K562 (cell line): ENCODE results near the gene SRCAP. TPM values are rescaled to one million over a fixed set of nuclear protein-coding genes. Genes with fewer than 3 reads are reported as not detected.

Experiments
- BHLHE40 ChIP-seq: IDR thresholded peaks from 2 replicates; pipeline ENCODE4 v1.6.1; 2011; ENCODE audit warnings: low read length, improper control_type of control experiment
- BMI1 ChIP-seq: fragments of 150-350 bp; IDR thresholded peaks from 2 replicates; pipeline ENCODE4 v1.6.1; 2014; ENCODE audit warnings: low read length
- ETV5 ChIP-seq: sonication (generic); formaldehyde crosslinking; IDR thresholded peaks from 2 replicates; pipeline ENCODE4 v1.4.0; 2020; ENCODE audit warnings: low read depth, mild to moderate bottlenecking, missing genetic modification reagents
- FOXM1 ChIP-seq, 2 experiments: fragments of 450-650 bp in 1 of 2; sonication (generic) in 1 of 2; formaldehyde crosslinking in 1 of 2; IDR thresholded peaks; 2 replicates each; pipeline versions ENCODE4 v1.6.1 to v1.9.0; 2017 to 2022; ENCODE audit warnings: low read depth in 2 of 2, mild to moderate bottlenecking in 2 of 2, missing genetic modification reagents in 1 of 2, moderate library complexity in 1 of 2
- HIVEP1 ChIP-seq: fragments of 250-450 bp; sonication (Bioruptor Pico); IDR thresholded peaks from 2 replicates; pipeline ENCODE4 v1.4.0; 2020; ENCODE audit warnings: mild to moderate bottlenecking
- KAT7 ChIP-seq: sonication (generic); formaldehyde crosslinking; IDR thresholded peaks from 2 replicates; pipeline ENCODE4 v1.8.0; 2022; ENCODE audit warnings: missing genetic modification reagents, mild to moderate bottlenecking, borderline replicate concordance
- MIER1 ChIP-seq: fragments of 450-650 bp; IDR thresholded peaks from 2 replicates; pipeline ENCODE4 v1.6.1; 2016; ENCODE audit warnings: antibody characterized with exemption, mild to moderate bottlenecking, low read depth
- MTA3 ChIP-seq: fragments of 450-650 bp; formaldehyde crosslinking; IDR thresholded peaks from 2 replicates; pipeline ENCODE4 v1.6.1; 2017; ENCODE audit warnings: mild to moderate bottlenecking, borderline replicate concordance
- MYNN ChIP-seq, 2 experiments: sonication (generic); formaldehyde crosslinking in 1 of 2; IDR thresholded peaks; 2 replicates each; pipeline versions ENCODE4 v1.5.0 to v1.6.1; 2016 to 2020; ENCODE audit warnings: antibody characterized with exemption in 1 of 2, missing genetic modification reagents in 1 of 2
- NCOR1 ChIP-seq: fragments of 450-650 bp; IDR thresholded peaks from 2 replicates; pipeline ENCODE4 v1.6.1; 2016; ENCODE audit warnings: mild to moderate bottlenecking, moderate library complexity
- NR4A1 ChIP-seq, 2 experiments: fragments of 250-450 bp in 1 of 2; fragments of 450-650 bp in 1 of 2; sonication (Bioruptor Pico) in 1 of 2; IDR thresholded peaks; 2 replicates each; pipeline versions ENCODE4 v1.4.0 to v1.6.1; 2016 to 2020; ENCODE audit warnings: mild to moderate bottlenecking in 2 of 2, missing compliant biosample characterization in 1 of 2, missing genetic modification characterization in 1 of 2, moderate library complexity in 1 of 2
- POLR2AphosphoS2 ChIP-seq: IDR thresholded peaks from 2 replicates; pipeline ENCODE4 v1.6.1; 2012; ENCODE audit warnings: low read length, improper control_type of control experiment
- POLR2B ChIP-seq: fragments of 450-650 bp; IDR thresholded peaks from 2 replicates; pipeline ENCODE4 v1.6.1; 2018; ENCODE audit warnings: low read depth; ENCODE audit not compliant: partially characterized antibody
- SMARCE1 ChIP-seq: fragments of 450-650 bp; IDR thresholded peaks from 2 replicates; pipeline ENCODE4 v1.7.1; 2016; ENCODE audit warnings: mild to moderate bottlenecking
- TAF1 ChIP-seq: IDR thresholded peaks from 2 replicates; pipeline ENCODE4 v1.6.1; 2011; ENCODE audit warnings: mild to moderate bottlenecking, low read length, moderate library complexity; ENCODE audit not compliant: insufficient read depth, control insufficient read depth, severe bottlenecking; ENCODE audit errors: extremely low read depth
- ZNF133 ChIP-seq: fragments of 250-450 bp; sonication (Bioruptor Pico); IDR thresholded peaks from 2 replicates; pipeline ENCODE4 v1.4.0; 2020; ENCODE audit warnings: mild to moderate bottlenecking
- polyA plus RNA-seq, 8 experiments: library from polyadenylated mRNA; depleted of rRNA in 4 of 8; stranded (reverse) in 5 of 8; unstranded in 3 of 8; fragments of >200 nt; fragmentation: Nextera tagmentation in 2 of 8; fragmentation: Illumina TruSeq in 1 of 8; extraction: Ambion mirVana in 2 of 8; extraction: Trizol in 1 of 8; gene quantifications; 2 replicates each; pipeline versions ENCODE4 v1.2.1 to v1.2.3, GENCODE V29; 2011 to 2014; ENCODE audit warnings: inconsistent platforms in 1 of 8, missing spikeins in 1 of 8
- total RNA-seq, 7 experiments: library from RNA; depleted of rRNA in 6 of 7; stranded (reverse); fragments of >200 nt in 6 of 7; fragmentation: Illumina TruSeq in 2 of 7; extraction: Trizol in 2 of 7; gene quantifications; 2 replicates each; pipeline versions ENCODE4 v1.2.1 to v1.2.3, GENCODE V29; 2011 to 2021; ENCODE audit warnings: low replicate concordance in 1 of 7
- TF ChIP-seq, protein P1 (sequence below), 2 experiments: fragments of 150-350 bp in 1 of 2; IDR thresholded peaks; 2 replicates each; pipeline ENCODE4 v1.6.1; 2012 to 2016; ENCODE audit warnings: low read depth in 2 of 2, low read length in 2 of 2, mild to moderate bottlenecking in 1 of 2, moderate library complexity in 1 of 2
- TF ChIP-seq, protein P2 (sequence below), 2 experiments: fragments of 450-650 bp in 1 of 2; sonication (generic) in 1 of 2; formaldehyde crosslinking; conservative IDR thresholded peaks; 2 replicates each; pipeline versions ENCODE4 v1.4.0 to v1.8.1; 2020 to 2022; ENCODE audit warnings: mild to moderate bottlenecking in 1 of 2, missing genetic modification reagents in 1 of 2
- TF ChIP-seq, protein P3 (sequence below): IDR thresholded peaks from 2 replicates; pipeline ENCODE4 v1.6.1; 2012; ENCODE audit warnings: low read depth, low read length, improper control_type of control experiment, borderline replicate concordance
- TF ChIP-seq, protein P4 (sequence below): sonication (generic); formaldehyde crosslinking; IDR thresholded peaks from 2 replicates; pipeline ENCODE4 v1.8.1; 2023; ENCODE audit warnings: mild to moderate bottlenecking, missing genetic modification reagents

SRCAP gene
- total and polyA plus RNA-seq, 9 of the 15 experiments (the other 6 are each of a cell fraction or from before 2014, with no cell fraction given) = 0.21 to 62.6 (median 5.8) TPM

DNA sequence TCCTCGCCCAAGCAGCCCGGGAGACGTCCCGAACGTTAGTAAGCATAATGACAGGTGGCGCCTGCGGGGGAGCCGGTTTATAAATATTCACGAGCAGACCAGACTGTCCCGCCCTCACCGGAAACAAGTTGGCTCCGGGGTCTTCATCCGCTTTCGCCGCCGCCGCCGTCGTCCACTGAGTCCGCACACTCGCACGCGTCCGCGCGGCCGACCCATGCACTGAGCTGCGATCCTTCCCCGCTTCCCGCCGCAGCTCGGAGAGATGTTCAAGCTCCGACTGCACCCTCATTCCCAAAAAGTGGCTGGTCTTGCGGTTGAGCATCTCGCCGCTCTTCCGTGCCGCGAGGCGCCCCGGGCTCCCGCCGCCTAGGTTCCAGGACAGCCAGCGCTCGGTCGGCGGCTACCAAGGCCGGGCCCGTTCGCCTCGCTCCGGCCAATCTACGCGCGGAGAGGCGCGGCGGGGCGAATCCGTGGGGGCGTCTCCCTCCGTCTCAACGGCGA, 62.5 kb downstream of the SRCAP start (continued):
- TF ChIP-seq BMI1 (no peak), FOXM1 (IDR thresholded peaks at IDR 0.05; ENCODE audit: low read depth) (no peak), FOXM1 (CRISPR knock-in tag; IDR thresholded peaks at IDR 0.05; ENCODE audit: low read depth) (no peak), NCOR1 (no peak), POLR2AphosphoS2 (no peak), MTA3 (no peak), KAT7 (CRISPR knock-in tag) (no peak), MYNN (IDR thresholded peaks at IDR 0.05) (no peak), MYNN (CRISPR knock-in tag; IDR thresholded peaks at IDR 0.05) (no peak), ZNF133 (no peak), SMARCE1 (no peak), HIVEP1 (CRISPR knock-in tag) (no peak), NR4A1 (CRISPR knock-in tag; IDR thresholded peaks at IDR 0.05) (no peak), NR4A1 (tag; IDR thresholded peaks at IDR 0.05) (no peak), ETV5 (CRISPR knock-in tag) (peak; percentile 82), MIER1 (no peak), TAF1 (peak; percentile 55), BHLHE40 (no peak), POLR2B (no peak)
- TF ChIP-seq, protein P1, sequence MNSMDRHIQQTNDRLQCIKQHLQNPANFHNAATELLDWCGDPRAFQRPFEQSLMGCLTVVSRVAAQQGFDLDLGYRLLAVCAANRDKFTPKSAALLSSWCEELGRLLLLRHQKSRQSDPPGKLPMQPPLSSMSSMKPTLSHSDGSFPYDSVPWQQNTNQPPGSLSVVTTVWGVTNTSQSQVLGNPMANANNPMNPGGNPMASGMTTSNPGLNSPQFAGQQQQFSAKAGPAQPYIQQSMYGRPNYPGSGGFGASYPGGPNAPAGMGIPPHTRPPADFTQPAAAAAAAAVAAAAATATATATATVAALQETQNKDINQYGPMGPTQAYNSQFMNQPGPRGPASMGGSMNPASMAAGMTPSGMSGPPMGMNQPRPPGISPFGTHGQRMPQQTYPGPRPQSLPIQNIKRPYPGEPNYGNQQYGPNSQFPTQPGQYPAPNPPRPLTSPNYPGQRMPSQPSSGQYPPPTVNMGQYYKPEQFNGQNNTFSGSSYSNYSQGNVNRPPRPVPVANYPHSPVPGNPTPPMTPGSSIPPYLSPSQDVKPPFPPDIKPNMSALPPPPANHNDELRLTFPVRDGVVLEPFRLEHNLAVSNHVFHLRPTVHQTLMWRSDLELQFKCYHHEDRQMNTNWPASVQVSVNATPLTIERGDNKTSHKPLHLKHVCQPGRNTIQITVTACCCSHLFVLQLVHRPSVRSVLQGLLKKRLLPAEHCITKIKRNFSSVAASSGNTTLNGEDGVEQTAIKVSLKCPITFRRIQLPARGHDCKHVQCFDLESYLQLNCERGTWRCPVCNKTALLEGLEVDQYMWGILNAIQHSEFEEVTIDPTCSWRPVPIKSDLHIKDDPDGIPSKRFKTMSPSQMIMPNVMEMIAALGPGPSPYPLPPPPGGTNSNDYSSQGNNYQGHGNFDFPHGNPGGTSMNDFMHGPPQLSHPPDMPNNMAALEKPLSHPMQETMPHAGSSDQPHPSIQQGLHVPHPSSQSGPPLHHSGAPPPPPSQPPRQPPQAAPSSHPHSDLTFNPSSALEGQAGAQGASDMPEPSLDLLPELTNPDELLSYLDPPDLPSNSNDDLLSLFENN (IDR thresholded peaks at IDR 0.05; ENCODE audit: low read depth in 2 of 2, low read length in 2 of 2) = no peak; a peak in 1 of 4 replicates
- TF ChIP-seq, protein P2, sequence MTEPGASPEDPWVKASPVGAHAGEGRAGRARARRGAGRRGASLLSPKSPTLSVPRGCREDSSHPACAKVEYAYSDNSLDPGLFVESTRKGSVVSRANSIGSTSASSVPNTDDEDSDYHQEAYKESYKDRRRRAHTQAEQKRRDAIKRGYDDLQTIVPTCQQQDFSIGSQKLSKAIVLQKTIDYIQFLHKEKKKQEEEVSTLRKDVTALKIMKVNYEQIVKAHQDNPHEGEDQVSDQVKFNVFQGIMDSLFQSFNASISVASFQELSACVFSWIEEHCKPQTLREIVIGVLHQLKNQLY (CRISPR knock-in tag; conservative IDR thresholded peaks at IDR 0.05) = no peak
- TF ChIP-seq, protein P3, sequence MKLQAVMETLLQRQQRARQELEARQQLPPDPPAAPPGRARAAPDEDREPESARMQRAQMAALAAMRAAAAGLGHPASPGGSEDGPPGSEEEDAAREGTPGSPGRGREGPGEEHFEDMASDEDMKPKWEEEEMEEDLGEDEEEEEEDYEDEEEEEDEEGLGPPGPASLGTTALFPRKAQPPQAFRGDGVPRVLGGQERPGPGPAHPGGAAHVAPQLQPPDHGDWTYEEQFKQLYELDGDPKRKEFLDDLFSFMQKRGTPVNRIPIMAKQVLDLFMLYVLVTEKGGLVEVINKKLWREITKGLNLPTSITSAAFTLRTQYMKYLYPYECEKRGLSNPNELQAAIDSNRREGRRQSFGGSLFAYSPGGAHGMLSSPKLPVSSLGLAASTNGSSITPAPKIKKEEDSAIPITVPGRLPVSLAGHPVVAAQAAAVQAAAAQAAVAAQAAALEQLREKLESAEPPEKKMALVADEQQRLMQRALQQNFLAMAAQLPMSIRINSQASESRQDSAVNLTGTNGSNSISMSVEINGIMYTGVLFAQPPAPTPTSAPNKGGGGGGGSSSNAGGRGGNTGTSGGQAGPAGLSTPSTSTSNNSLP = no peak
- TF ChIP-seq, protein P4, sequence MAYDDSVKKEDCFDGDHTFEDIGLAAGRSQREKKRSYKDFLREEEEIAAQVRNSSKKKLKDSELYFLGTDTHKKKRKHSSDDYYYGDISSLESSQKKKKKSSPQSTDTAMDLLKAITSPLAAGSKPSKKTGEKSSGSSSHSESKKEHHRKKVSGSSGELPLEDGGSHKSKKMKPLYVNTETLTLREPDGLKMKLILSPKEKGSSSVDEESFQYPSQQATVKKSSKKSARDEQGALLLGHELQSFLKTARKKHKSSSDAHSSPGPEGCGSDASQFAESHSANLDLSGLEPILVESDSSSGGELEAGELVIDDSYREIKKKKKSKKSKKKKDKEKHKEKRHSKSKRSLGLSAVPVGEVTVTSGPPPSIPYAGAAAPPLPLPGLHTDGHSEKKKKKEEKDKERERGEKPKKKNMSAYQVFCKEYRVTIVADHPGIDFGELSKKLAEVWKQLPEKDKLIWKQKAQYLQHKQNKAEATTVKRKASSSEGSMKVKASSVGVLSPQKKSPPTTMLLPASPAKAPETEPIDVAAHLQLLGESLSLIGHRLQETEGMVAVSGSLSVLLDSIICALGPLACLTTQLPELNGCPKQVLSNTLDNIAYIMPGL (CRISPR knock-in tag) = 0 out of 2 replicates have a peak, but pooled peaks have one; percentile 79
